GM19467 (cell line): ENCODE measurements around the gene PDE6D.
"Not testable (repeated sequence)": the region's sequence is repeated elsewhere in the genome, so short reads cannot be mapped to it uniquely, and the experiment has no call there.

Experiments
- ATAC-seq: cut with Tn5 transposase; IDR thresholded peaks from one replicate; pipeline ENCODE4 v1.9.1; 2021; ENCODE audit warnings: mild to moderate bottlenecking, moderate library complexity; ENCODE audit not compliant: unreplicated experiment

PDE6D gene

GRCh38 chr2:231780123-231780908 is 766 bp downstream of the PDE6D start:
- no peak for ATAC-seq

GRCh38 chr2:231769170-231770136 is 11.6 kb downstream of the PDE6D start:
- no peak for ATAC-seq

- no peak for ATAC-seq
Observed at GRCh38 chr2:231765496-231765929, 15.6 kb downstream of the PDE6D start.

DNA sequence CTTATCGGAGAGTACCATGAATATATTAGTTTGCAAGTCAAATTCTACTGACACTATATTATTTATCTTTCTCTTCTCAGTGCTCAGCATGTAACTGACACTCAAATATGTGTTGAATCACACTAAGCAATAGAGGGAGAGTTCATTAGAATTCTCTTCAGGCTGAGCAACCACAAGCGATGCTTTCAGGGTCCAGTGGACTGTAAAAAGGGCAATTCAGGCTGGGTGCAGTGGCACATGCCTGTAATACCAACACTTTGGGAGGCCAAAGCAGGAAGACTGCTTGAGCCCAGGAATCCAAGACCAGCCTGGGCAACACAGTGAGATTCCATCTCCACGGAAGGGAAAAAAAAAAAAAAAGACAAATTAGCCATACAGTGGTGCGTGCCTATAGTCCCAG is 16.3 kb downstream of the PDE6D start:
- no peak for ATAC-seq

DNA sequence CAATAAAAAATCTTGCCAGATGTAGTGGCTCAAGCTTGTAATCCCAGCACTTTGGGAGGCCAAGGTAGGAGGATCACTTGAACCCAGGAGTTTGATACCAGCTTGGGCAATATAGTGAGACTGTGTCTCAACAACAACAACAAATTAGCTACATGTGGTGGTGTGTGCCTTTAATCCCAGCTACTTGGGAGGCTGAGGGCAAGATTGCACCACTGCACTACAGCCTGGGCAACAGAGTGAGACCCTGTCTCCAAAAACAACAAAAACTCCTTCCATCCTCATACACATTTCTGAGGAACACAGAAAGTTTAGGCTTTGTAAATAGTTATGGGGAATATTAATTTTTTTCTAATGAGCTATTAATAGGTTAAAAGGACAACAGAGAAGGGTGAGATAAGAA is 17.0 kb downstream of the PDE6D start:
- no peak for ATAC-seq

DNA sequence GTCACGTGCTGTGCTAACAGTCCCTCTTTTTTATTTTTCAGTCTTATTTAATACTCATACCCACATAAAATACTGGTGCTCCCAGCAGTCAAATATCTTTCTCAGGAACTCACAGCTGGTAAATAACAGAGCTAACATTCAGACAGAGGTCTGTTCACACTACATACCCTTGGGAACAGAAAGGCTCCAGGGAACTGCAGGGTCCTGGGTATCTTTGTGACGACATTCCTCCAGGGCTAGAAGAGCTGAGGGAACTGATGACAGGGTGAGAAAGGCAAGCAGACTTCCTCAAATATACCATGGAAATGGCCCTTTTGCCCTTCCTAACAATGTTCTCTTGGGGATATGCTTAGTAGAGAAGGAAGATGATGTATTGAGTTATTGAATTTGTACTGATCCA is 19.3 kb downstream of the PDE6D start:
- no peak for ATAC-seq

- no peak for ATAC-seq
Observed at GRCh38 chr2:231752061-231752460, 29.0 kb downstream of the PDE6D start.

- no peak for ATAC-seq
Observed at GRCh38 chr2:231751042-231751815, 29.9 kb downstream of the PDE6D start.

DNA sequence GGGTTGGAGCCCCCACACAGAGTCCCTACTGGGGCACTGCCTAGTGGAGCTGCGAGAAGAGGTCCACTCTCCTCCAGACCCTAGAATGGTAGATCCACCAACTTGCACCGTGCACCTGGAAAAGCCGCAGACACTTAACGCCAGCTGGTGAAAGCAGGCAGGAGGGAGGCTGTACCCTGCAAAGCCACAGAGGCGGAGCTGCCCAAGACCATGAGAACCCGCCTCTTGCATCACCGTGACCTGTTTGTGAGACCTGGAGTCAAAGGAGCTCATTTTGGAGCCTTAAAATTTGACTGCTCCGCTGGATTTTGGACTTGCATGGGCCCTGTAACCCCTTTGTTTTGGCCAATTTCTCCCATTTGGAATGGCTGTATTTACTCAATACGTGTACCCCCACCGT is 32.1 kb downstream of the PDE6D start:
- ATAC-seq, result not testable (repeated sequence)

GRCh38 chr2:231748153-231748896 is 32.8 kb downstream of the PDE6D start:
- not testable (repeated sequence) for ATAC-seq

DNA sequence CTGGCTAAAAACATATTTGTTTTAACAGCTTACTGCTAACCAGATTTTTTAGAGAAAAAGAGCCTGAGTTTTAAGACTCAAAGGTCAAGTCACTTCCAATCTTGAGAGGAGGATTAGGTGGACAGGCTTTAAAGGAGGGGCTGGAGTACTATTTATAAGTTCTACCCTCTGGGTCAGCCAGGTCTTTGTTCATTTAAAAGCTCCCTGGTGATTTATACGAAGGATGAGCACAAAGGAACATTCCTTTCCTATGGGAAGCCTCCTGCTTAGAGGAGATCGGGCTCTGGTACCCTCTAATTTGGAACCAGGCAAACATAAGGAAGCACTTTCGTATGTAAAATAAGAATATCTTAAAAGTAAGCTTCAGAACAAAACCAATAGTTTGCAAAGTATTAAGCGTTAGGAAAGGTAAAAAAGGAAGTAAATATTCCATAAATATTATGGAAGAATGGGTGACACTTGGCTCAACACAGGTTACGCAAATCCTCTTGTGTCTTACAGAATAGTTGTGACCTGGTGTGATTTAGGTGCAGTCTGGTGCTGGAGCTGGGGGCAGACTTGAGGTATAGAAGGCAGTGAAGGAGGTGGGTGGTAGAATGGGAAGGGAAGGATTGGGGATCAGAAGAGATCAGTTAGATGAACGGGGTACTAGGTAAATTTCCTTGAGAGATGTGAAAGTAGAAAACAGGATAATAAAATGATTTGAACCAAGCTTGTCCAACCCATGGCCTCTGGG is 35.6 kb downstream of the PDE6D start:
- ATAC-seq, result no peak

DNA sequence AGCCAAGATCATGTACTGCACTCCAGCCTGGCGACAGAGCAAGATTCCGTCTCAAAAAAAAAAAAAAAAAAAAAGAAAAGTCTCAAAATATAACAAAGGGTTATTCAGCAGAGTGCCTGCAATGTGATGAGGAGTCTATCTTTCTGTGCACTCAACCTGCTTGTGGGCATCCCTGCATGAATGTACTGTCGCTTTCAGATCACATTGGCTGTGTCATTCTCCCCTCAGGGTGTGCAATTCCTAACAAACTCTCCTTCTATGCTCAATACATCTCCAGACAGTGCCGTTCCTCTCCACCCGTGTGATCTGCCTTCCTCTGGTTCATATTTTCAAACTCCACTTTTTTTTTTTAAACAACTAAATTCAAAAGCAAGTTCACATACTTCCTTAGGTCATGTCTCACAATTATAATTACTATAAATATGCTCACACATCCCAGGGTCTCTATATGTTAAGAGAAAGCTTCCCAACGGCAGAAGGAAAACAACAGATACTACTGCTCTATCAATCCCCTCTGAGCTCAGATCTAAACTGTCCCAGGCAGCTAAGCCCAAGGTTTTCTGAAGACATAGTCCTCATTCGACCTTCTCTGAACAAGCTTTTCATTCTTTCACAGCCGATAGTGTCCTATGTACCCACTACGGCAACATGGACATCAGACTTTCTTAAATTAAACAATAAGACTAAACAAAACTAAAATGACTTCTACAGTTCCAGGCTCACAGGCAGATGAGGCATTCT is 37.5 kb downstream of the PDE6D start:
- no peak for ATAC-seq

- no peak for ATAC-seq
Observed at GRCh38 chr2:231737761-231738160, 43.3 kb downstream of the PDE6D start.

DNA sequence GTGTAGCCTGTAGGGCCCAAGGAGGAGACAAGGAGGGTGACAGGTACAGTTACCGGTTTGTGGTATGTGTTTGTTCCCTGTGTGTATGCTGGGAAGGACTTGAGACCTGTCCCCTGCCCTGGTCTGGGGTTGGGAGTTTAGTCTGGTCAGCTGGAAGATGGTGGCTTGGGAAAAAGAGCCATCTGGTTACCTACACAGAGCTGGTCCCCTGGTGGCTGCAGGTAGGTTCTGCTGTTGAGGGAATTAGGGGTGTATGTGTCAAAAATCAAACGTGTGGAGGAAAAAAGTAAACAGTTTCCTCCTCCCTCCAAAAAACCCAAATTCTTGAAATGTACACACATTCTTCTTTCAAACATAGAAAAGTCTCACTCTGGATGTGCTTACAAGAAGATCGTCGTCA is 48.5 kb downstream of the PDE6D start:
- ATAC-seq, result no peak

- ATAC-seq, result no peak
Observed at GRCh38 chr2:231727621-231728020, 53.5 kb downstream of the PDE6D start.

- no peak for ATAC-seq
Observed at GRCh38 chr2:231726276-231726675, 54.8 kb downstream of the PDE6D start.

GRCh38 chr2:231725476-231725875 is 55.6 kb downstream of the PDE6D start:
- no peak for ATAC-seq

GRCh38 chr2:231722721-231723307 is 58.3 kb downstream of the PDE6D start:
- no peak for ATAC-seq
